Measurements from ENCODE around the gene PDE11A. TPM values are rescaled to one million over a fixed set of nuclear protein-coding genes. Genes with fewer than 3 reads are reported as not detected.

The PDE11A gene
- total and polyA plus RNA-seq, 2 of the 13 experiments (the other 11 are each of a cell fraction or from before 2014, with no cell fraction given) = 1.2 to 1.7 TPM

DNA sequence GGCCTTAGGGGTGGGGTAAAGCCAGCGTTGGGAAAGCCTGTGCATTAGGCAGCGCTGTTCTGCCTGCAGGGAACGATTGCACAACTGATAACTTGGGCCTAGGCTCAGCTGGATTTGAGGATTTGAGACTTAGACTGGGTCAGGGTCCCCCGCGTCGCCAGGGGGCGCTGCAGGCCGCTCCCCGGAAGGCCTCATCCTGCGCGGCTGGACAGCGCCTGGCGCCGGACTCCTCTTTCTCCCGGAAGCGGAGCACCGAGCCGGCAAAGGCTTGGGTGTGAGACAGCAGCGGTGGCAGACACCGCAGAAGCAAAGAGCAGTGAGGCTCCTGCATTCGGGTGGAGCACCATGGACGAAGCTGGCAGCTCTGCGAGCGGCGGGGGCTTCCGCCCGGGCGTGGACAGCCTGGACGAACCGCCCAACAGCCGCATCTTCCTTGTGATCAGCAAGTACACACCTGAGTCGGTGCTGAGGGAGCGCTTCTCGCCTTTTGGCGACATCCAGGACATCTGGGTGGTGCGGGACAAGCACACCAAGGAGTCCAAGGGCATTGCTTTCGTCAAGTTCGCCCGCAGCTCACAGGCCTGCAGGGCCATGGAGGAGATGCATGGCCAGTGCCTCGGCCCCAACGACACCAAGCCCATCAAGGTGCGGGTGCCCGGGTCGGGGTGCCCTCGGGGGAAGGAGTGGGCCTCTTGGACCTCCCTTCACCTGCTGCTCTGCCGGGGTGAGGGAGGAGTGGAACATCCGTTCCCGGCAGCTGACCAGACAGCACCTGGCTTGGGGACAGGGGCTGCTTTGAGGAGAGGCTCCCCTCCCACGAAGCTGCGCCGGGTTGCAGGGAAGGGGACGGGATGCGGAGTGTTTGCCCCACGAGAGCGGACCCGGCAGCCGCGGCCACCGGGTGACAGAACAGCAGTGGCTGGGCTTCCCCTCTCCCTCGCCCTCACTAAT is 39.9 kb upstream of the PDE11A start, which contains the start of gene RBM45 (continued):
- TF ChIP-seq CEBPB (IDR thresholded peaks at IDR 0.05; ENCODE audit: borderline replicate concordance, low read depth, low read length) = peak; percentile 99
- peak; percentile 95 for TF ChIP-seq KAT7 (CRISPR knock-in tag; IDR thresholded peaks at IDR 0.05; ENCODE audit: borderline replicate concordance)
- TF ChIP-seq MAZ (IDR thresholded peaks at IDR 0.05; ENCODE audit: borderline replicate concordance, low read depth, low read length) = peak; percentile 21; the same call in 1 of the 2 replicates
- TF ChIP-seq MAZ (CRISPR knock-in tag; IDR thresholded peaks at IDR 0.05; ENCODE audit: low read depth) = peak; percentile 97
- no peak; the same call in 1 of the 2 replicates for TF ChIP-seq BRD4 (CRISPR knock-in tag; IDR thresholded peaks at IDR 0.05)
- TF ChIP-seq ZBTB10 (CRISPR knock-in tag; IDR thresholded peaks at IDR 0.05; ENCODE audit: borderline replicate concordance) = peak; percentile 60; the same call in 1 of the 2 replicates
- peak; percentile 90 for TF ChIP-seq HOXA3 (CRISPR knock-in tag; IDR thresholded peaks at IDR 0.05)
- no peak; the same call in 1 of the 2 replicates for TF ChIP-seq ZNF569 (CRISPR knock-in tag; IDR thresholded peaks at IDR 0.05; ENCODE audit: borderline replicate concordance)
- TF ChIP-seq REL (CRISPR knock-in tag; conservative IDR thresholded peaks at IDR 0.05) = peak; percentile 90; the same call in 1 of the 2 replicates
- peak; percentile 60 for TF ChIP-seq ZNF776 (CRISPR knock-in tag; IDR thresholded peaks at IDR 0.05)
- peak; percentile 77 for TF ChIP-seq ZNF883 (CRISPR knock-in tag; IDR thresholded peaks at IDR 0.05; ENCODE audit: not compliant biosample characterization)
- peak; percentile 92 for TF ChIP-seq ZSCAN29 (CRISPR knock-in tag; conservative IDR thresholded peaks at IDR 0.05)
- no peak for TF ChIP-seq CENPX (CRISPR knock-in tag; IDR thresholded peaks at IDR 0.05)
- no peak for TF ChIP-seq RAD51 (IDR thresholded peaks at IDR 0.05; ENCODE audit: borderline replicate concordance)
- TF ChIP-seq NFIC (IDR thresholded peaks at IDR 0.05; ENCODE audit: low read length) = peak; percentile 50; the same call in 1 of the 2 replicates
- TF ChIP-seq, protein P1, sequence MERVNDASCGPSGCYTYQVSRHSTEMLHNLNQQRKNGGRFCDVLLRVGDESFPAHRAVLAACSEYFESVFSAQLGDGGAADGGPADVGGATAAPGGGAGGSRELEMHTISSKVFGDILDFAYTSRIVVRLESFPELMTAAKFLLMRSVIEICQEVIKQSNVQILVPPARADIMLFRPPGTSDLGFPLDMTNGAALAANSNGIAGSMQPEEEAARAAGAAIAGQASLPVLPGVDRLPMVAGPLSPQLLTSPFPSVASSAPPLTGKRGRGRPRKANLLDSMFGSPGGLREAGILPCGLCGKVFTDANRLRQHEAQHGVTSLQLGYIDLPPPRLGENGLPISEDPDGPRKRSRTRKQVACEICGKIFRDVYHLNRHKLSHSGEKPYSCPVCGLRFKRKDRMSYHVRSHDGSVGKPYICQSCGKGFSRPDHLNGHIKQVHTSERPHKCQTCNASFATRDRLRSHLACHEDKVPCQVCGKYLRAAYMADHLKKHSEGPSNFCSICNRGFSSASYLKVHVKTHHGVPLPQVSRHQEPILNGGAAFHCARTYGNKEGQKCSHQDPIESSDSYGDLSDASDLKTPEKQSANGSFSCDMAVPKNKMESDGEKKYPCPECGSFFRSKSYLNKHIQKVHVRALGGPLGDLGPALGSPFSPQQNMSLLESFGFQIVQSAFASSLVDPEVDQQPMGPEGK (CRISPR knock-in tag; IDR thresholded peaks at IDR 0.05) = peak; percentile 63
- TF ChIP-seq ZNF207 (IDR thresholded peaks at IDR 0.05; ENCODE audit: borderline replicate concordance) = no peak
- TF ChIP-seq ZBTB8A (CRISPR knock-in tag; IDR thresholded peaks at IDR 0.05; ENCODE audit: borderline replicate concordance, low read depth) = no peak
- no peak for TF ChIP-seq RELA (CRISPR knock-in tag; IDR thresholded peaks at IDR 0.05)
- peak; percentile 78 for TF ChIP-seq RAD21 (CRISPR knock-in tag; IDR thresholded peaks at IDR 0.05)
- no peak for TF ChIP-seq HHEX (CRISPR knock-in tag; IDR thresholded peaks at IDR 0.05)
- peak; percentile 74 for TF ChIP-seq SRSF1 (optimal IDR thresholded peaks at IDR 0.05; ENCODE audit: low read depth, low read length)
- TF ChIP-seq ZNF740 (CRISPR knock-in tag; IDR thresholded peaks at IDR 0.05) = no peak
- TF ChIP-seq YEATS2 (CRISPR knock-in tag; IDR thresholded peaks at IDR 0.05; ENCODE audit: borderline replicate concordance) = peak; percentile 99
- TF ChIP-seq SOX13 (IDR thresholded peaks at IDR 0.05) = 0 out of 2 replicates have a peak, but pooled peaks have one; percentile 45
- TF ChIP-seq SOX13 (CRISPR knock-in tag; conservative IDR thresholded peaks at IDR 0.05 in 1 of 2, IDR thresholded peaks at IDR 0.05 in 1 of 2) = peak in 1 of 2 experiments; percentile 71; a peak in 1 of 4 replicates
